ENCODE measurements around the gene TBC1D12.

Gene TBC1D12

GRCh38 chr10:94409021-94409657 lies 6.8 kb downstream of the TBC1D12 start:
- DNase-seq, result no peak

- DNase-seq, result no peak
Measured at GRCh38 chr10:94411304-94411703, 9.0 kb downstream of the TBC1D12 start.

- no peak for DNase-seq
Measured at GRCh38 chr10:94412449-94412848, 10.1 kb downstream of the TBC1D12 start.

- no peak for DNase-seq
Measured at GRCh38 chr10:94413361-94413760, 11.0 kb downstream of the TBC1D12 start.

GRCh38 chr10:94416896-94417295 lies 14.6 kb downstream of the TBC1D12 start:
- no peak for DNase-seq

- DNase-seq, result no peak
Measured at GRCh38 chr10:94417321-94417720, 15.0 kb downstream of the TBC1D12 start.

- DNase-seq, result no peak
Measured at GRCh38 chr10:94420516-94420915, 18.2 kb downstream of the TBC1D12 start.

GRCh38 chr10:94420998-94421528 lies 18.7 kb downstream of the TBC1D12 start:
- no peak for DNase-seq

GRCh38 chr10:94423627-94424026 lies 21.3 kb downstream of the TBC1D12 start:
- DNase-seq, result no peak

GRCh38 chr10:94424714-94425337 lies 22.5 kb downstream of the TBC1D12 start:
- DNase-seq, result no peak

GRCh38 chr10:94425942-94426341 lies 23.6 kb downstream of the TBC1D12 start:
- DNase-seq, result no peak

GRCh38 chr10:94427166-94427565 lies 24.8 kb downstream of the TBC1D12 start:
- no peak for DNase-seq

- no peak for DNase-seq
Measured at GRCh38 chr10:94428766-94429707, 26.7 kb downstream of the TBC1D12 start.

- no peak for DNase-seq
Measured at GRCh38 chr10:94430701-94431100, 28.4 kb downstream of the TBC1D12 start.

- no peak for DNase-seq
Measured at GRCh38 chr10:94432443-94432842, 30.1 kb downstream of the TBC1D12 start.

- DNase-seq, result no peak
Measured at GRCh38 chr10:94439275-94439861, 37.0 kb downstream of the TBC1D12 start.

- no peak for DNase-seq
Measured at GRCh38 chr10:94440096-94440495, 37.8 kb downstream of the TBC1D12 start.

- no peak for DNase-seq
Measured at GRCh38 chr10:94443047-94443446, 40.7 kb downstream of the TBC1D12 start.

- DNase-seq, result no peak
Measured at GRCh38 chr10:94443549-94443948, 41.2 kb downstream of the TBC1D12 start.

- no peak for DNase-seq
Measured at GRCh38 chr10:94450782-94451181, 48.4 kb downstream of the TBC1D12 start.

- DNase-seq, result no peak
Measured at GRCh38 chr10:94451883-94452519, 49.7 kb downstream of the TBC1D12 start.

GRCh38 chr10:94456942-94457341 lies 54.6 kb downstream of the TBC1D12 start:
- no peak for DNase-seq

GRCh38 chr10:94459385-94459784 lies 57.0 kb downstream of the TBC1D12 start:
- DNase-seq, result no peak

All from GF-D8 (cell line).